Medulla oblongata (tissue), 1 donor: ENCODE data around the gene AKR1C4.
A peak's percentile ranks its signal among the peaks of the same experiment; 100 is the strongest.
"Not testable (repeated sequence)": the region's sequence is repeated elsewhere in the genome, so short reads cannot be mapped to it uniquely, and the experiment has no call there.

Experiments
- DNase-seq: peaks from one replicate; pipeline ENCODE4 v3.0.0-alpha.2; 2015; ENCODE audit errors: extremely low spot score

AKR1C4 gene

DNA sequence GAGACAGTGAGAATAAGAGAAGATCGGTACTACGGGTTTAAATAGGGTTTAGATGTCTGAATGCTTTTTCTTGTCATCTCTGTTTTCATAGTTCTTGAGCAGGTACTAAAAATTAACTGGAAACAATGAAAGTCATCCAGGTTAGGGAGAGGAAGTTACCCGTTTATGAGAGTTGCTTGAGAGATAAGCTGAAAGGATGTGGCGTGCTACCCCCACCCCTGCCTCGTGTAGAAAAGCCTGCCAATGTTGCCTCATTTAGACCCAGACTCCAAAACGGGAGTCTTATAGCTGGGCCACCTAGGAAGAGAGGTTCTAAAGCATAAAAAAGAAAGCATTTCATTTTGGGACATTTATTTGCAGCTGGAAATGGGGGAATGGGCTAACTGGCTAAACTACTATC lies 10.2 kb downstream of the AKR1C4 start:
- no peak for DNase-seq

GRCh38 chr10:5209776-5210175 lies 13.1 kb downstream of the AKR1C4 start:
- not testable (repeated sequence) for DNase-seq

DNA sequence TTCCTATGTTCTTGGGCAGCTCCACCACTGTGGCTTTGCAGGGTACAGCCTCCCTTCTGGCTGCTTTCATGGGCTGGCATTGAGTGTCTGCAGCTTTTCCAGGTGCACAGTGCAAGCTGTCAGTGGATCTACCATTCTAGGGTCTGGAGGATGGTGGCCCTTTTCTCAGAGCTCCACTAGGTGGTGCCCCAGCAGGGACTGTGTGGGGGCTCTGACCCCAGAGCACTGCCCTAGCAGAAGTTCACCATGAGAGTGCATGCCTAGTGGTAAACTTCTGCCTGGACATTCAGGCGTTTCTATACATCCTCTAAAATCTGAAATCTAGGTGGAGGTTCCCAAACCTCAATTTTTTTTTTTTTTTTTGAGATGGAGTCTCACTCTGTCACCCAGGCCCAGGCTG lies 13.6 kb downstream of the AKR1C4 start:
- not testable (repeated sequence) for DNase-seq

DNA sequence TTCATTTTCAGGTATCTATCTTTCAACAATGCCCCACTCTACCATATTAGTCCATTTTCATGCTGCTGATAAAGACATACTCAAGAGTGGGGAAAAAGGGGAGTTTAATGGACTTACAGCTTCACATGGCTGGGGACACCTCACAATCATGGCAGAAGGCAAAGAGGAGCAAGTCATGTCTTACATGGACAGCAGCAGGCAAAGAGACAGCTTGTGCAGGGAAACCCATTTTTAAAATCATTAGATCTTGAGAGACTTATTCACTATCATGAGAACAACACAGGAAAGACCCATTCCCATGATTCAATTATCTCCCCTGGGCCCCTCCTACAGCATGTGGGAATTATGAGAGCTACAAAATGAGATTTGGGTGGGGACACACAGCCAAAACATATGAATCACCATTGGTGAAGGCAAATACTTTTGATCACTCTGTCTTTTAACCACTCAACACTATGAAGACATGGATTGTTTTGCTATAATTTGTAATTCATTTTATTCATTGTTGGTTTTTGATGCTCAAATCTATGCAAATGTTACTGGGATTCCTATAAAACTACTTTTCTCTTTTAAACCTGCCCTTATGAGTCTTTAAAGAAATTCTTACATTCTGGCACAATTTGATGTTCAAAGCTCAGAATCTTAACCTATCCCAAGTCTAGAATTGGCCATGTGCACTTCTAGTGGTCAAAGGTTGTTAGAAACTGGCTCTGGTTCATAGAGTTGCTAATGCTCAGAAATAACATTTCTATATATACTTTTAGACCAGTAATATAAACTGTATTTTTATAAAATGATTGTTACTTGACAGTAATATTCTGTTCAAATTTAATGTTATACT lies 15.3 kb downstream of the AKR1C4 start:
- DNase-seq: no peak

DNA sequence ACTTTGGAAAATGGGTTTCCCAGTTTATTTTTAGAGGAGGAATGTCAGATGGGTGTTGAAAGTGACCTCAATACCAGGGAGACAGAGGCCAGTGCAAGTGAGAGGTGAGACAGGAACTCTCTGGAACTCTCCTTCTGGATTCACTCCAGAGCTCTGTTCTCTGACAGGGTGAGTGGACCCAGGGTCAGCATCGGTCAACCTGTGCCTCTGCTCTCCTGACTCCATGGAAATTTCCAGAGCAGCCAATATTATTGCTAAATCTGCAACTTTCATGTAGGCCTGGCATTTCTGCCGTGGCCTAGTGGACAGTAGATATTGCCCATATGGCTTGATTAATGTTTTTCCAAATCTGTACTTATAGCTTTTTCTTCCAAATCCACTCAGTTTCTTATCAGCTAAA lies 20.2 kb downstream of the AKR1C4 start:
- no peak for DNase-seq

- DNase-seq: no peak
These were observed 22.6 kb downstream of the AKR1C4 start for GRCh38 chr10:5219262-5219661.

- not testable (repeated sequence) for DNase-seq
These were observed 26.3 kb downstream of the AKR1C4 start for GRCh38 chr10:5222942-5223341.

GRCh38 chr10:5229019-5229418 lies 32.4 kb downstream of the AKR1C4 start:
- DNase-seq: no peak

DNA sequence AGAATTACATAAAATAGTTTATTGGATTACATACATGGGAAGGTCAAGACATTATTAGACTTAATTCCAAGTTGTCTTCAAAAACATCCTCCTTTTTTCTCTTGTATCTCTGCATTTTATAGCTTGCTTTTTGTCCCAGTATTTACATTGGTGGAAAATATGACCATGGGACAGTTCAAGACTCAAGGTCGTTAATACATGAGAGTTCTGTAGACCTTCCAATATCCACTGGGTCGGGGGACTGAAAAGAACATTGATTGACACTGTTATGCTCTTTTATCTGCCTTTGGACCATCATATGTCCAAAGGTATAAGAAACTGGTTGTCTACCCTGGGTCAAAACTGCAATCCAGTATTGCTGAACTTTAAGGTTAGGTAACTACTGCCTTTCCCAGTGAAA lies 36.7 kb downstream of the AKR1C4 start:
- no peak for DNase-seq

- DNase-seq: peak; percentile 30
These were observed 37.6 kb downstream of the AKR1C4 start for GRCh38 chr10:5234106-5234860.

- not testable (repeated sequence) for DNase-seq
These were observed 40.9 kb downstream of the AKR1C4 start for GRCh38 chr10:5237541-5237940.

GRCh38 chr10:5242585-5242984 lies 45.9 kb downstream of the AKR1C4 start:
- DNase-seq: no peak

DNA sequence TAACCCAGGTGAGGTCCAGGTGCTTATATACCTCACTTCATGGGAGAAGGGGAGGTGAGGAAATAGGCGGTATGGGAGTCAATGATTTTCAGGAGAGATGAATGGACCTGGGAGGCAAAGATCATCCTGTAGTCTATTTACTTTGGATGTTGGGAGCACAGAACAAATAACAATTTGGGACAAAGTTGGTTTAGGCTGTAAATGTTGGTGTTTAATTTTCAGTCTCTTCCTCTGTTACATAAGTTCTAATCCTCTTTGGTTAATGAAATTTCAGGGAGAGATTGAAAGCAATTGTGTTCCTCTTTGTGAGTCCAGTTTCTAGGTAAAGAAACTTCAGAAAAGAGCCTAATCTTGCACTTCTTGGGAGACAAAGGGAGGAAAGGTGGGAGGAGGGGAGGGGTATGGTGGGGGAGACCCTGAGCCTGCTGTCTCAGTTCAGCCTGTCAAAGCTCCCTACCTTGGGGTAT lies 46.9 kb downstream of the AKR1C4 start:
- no peak for DNase-seq

DNA sequence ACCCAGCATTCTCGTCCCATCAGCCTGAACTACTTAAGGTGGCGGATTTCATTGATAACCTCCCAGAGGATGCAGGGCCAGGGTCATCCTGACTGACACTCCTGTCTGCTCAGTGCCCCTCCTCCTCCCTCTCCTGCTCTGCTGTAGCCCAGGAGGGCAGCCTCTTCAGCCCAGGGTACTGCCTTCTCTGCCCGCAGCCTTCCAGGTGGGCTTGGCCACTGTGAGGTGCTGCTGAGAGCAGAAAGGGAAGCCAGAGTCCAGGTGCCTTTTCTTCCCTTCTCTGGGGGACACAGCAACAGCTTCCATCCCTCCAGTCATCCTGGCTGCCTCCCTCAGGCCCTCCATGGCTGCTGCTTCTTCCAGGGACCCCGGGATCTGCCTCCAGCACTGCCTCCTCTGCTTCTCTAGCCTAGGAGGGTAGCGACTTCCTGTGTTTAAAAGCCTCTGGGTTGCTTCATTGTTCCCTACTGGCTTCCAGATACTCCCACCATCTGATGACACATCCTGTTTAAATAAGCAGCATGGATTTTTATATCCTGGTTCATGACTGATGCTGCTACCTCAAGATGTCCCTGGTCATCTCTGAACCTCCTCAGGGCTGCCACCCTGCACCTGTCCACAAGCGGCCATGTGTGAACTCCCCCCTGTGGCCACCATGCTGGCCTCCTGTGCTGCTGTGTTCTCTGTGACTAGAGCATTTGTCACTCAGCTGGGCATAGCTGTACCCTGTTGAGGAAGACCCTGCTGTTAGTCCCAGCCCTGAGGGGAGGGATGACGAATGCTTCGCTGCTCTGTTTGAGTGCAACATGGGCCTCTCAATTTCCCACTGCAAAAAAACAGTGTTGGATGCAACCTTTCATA lies 55.8 kb downstream of the AKR1C4 start:
- DNase-seq: no peak

DNA sequence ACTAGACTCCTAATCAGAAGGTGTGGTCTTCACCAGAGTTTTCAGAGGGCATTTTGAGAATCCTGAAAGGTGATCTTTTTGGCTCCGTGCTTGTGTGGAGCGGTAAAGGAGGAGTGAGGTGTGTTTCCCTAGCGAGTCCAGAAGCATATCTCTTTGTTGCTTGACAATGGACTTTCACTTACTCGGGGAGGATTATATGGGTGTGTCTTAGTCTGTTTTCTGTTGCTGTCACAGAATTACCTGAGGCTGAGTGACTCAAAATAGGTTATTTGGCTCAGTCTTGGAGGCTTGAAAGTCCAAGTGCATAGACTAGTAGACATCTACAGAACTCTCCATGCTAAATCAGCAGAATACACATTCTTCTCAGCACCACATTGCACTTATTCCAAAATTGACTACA lies 57.9 kb downstream of the AKR1C4 start:
- no peak for DNase-seq

GRCh38 chr10:5257768-5258167 lies 61.1 kb downstream of the AKR1C4 start:
- DNase-seq: not testable (repeated sequence)

DNA sequence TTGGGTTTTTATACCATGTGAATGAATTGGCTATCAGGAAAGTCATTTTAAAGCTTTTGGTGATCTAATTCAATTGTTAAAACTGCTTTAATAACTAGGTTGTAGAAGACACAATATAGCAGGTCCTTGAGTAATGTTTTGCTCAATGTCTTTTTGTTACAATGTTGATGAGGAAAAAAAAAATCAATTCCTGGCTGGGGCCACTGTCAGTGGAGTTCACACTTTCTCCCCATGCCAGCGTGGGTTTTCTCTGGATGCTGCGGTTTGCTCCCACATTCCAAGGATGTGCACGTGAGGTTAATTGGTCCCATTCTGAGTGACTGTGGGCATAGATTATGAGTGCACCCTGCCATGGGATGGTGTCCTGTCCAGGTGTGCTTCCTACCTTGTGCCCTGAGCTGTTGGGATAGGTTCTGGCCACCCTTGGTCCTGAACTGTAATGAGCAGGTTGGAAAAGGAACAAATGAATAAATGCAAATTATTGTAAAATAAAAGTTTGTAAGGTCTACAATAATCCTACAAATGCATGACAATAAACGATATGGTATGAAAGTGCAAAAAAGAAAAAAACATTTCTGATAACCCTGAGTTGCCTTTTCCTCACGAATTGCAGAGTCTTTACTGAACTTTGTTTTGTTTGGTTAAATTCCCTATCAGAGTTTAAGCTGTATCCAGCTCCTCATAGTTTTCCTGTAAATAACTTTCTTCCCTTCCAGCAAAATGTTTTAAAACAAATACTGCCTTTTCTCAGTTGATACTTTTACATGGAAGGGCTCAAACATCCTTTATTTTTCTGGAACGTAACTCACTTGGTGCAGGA lies 62.7 kb downstream of the AKR1C4 start:
- DNase-seq: no peak

DNA sequence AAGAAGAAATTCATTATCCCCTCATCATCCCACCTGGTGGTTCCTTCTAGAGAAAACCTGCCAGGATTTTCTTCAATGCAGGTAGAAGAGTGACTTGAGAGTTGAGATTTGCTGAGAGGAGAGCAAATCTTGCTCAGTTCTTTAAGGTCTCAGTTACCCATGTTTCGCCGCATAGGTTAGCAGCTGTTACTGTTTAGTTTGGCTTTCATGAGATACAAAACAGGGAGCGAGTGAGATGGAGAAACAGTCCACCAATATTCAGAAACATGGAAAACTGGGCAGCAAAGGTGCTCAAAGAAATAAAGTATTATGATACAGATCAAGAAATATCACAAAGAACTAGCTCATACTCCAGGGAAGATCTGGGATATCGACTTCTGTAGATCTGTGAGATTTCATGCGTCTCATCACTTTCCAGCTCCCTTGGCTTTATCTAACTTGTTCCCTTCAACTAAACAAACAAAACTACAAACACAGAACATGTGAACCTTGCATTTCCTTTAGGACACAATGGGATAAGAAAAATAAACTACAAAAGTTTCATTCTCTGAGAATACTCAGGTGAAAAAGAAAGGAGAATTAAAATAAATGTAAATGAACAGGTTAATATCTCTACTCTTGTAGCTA lies 63.4 kb downstream of the AKR1C4 start:
- DNase-seq: no peak

DNA sequence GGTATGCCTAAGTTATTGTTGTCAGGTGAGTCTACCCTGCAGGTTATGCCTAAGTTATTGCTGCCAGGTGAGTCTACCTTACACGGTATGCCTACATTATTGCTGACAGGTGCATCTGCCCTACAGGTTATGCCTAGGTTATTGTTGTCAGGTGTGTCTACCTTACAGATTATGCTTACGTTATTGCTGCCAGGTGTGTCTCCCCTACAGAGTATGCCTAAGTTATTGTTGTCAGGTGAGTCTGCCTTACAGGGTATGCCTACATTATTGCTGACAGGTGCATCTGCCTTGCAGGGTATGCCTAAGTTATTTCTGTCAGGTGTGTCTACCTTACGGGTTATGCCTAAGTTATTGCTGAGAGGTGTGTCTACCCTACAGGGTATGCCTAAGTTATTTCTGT lies 64.2 kb downstream of the AKR1C4 start:
- no peak for DNase-seq

- no peak for DNase-seq
These were observed 68.5 kb downstream of the AKR1C4 start for GRCh38 chr10:5265139-5265538.

GRCh38 chr10:5266351-5266750 lies 69.7 kb downstream of the AKR1C4 start:
- no peak for DNase-seq
